Hepatocyte (in vitro differentiated cells): ENCODE results near the gene NPIPB6. TPM values are rescaled to one million over a fixed set of nuclear protein-coding genes. Genes with fewer than 3 reads are reported as not detected.
A peak's percentile ranks its signal among the peaks of the same experiment; 100 is the strongest.

Experiments
- DNase-seq: peaks from one replicate; pipeline ENCODE4 v3.0.0-alpha.2; 2016; ENCODE audit warnings: low spot score
- H2AFZ ChIP-seq: fragments of 200-600 bp; sonication (generic); 2 replicates; pipeline ENCODE4 v1.6.0; 2016; ENCODE audit warnings: antibody characterized with exemption, mild to moderate bottlenecking
- H3K27ac ChIP-seq: fragments of 200-600 bp; sonication (generic); 2 replicates; pipeline ENCODE4 v1.5.1; 2016; ENCODE audit warnings: mild to moderate bottlenecking
- H3K27me3 ChIP-seq: fragments of 200-600 bp; sonication (generic); 2 replicates; pipeline ENCODE4 v1.6.1; 2016
- H3K36me3 ChIP-seq: fragments of 200-600 bp; sonication (generic); replicated peaks from 2 replicates; pipeline ENCODE4 v1.5.1; 2016; ENCODE audit warnings: low read depth; ENCODE audit not compliant: insufficient read depth
- H3K4me1 ChIP-seq: fragments of 200-600 bp; sonication (generic); 2 replicates; pipeline ENCODE4 v1.5.1; 2016; ENCODE audit warnings: mild to moderate bottlenecking, moderate library complexity; ENCODE audit not compliant: insufficient read depth
- H3K4me2 ChIP-seq: fragments of 200-600 bp; sonication (generic); 2 replicates; pipeline ENCODE4 v1.6.0; 2016
- H3K4me3 ChIP-seq: fragments of 200-600 bp; sonication (generic); 2 replicates; pipeline ENCODE4 v1.5.1; 2016; ENCODE audit warnings: mild to moderate bottlenecking
- H3K79me2 ChIP-seq: fragments of 200-600 bp; sonication (generic); 2 replicates; pipeline ENCODE4 v1.6.0; 2017; ENCODE audit warnings: mild to moderate bottlenecking
- H3K9me2 ChIP-seq: fragments of 200-600 bp; sonication (generic); replicated peaks from 2 replicates; pipeline ENCODE4 v1.6.0; 2017; ENCODE audit warnings: mild to moderate bottlenecking; ENCODE audit not compliant: insufficient read depth
- H3K9me3 ChIP-seq: fragments of 200-600 bp; sonication (generic); 2 replicates; pipeline ENCODE4 v1.5.1; 2016; ENCODE audit warnings: low read depth, mild to moderate bottlenecking
- H4K20me1 ChIP-seq: fragments of 200-600 bp; sonication (generic); 2 replicates; pipeline ENCODE4 v1.6.0; 2016; ENCODE audit warnings: mild to moderate bottlenecking; ENCODE audit not compliant: insufficient read depth, poor library complexity, severe bottlenecking
- EZH2 ChIP-seq: fragments of 200-600 bp; sonication (generic); IDR thresholded peaks from 2 replicates; pipeline ENCODE4 v1.6.1; 2016; ENCODE audit warnings: antibody characterized with exemption, mild to moderate bottlenecking, borderline replicate concordance
- EZH2phosphoT487 ChIP-seq: fragments of 200-600 bp; sonication (generic); IDR thresholded peaks from one replicate; pipeline ENCODE4 v1.6.1; 2018; ENCODE audit warnings: antibody characterized with exemption, mild to moderate bottlenecking, low read depth, moderate library complexity; ENCODE audit not compliant: unreplicated experiment, severe bottlenecking
- WGBS: methylation state at CpG from one replicate; pipeline ENCODE4 v1.1.6; 2016; ENCODE audit warnings: low lambda C conversion rate; ENCODE audit errors: missing lambda C conversion rate; 5-methylcytosine and 5-hydroxymethylcytosine counted together
- microRNA-seq: library from miRNA; unstranded; fragments of <30 nt; microRNA quantifications from one replicate; pipeline ENCODE4, GENCODE V29; 2017
- polyA plus RNA-seq: library from polyadenylated mRNA; unstranded; fragments of >200 nt; fragmentation: Nextera tagmentation; extraction: Ambion mirVana; gene quantifications from 2 replicates; pipeline ENCODE4 v1.2.1, GENCODE V29; 2016
- small RNA-seq: library from RNA; depleted of rRNA; stranded (forward); fragments of <200 nt; gene quantifications from one replicate; pipeline ENCODE3, GENCODE V24; 2014
- total RNA-seq: library from RNA; depleted of rRNA; stranded (reverse); fragments of >200 nt; gene quantifications from 2 replicates; pipeline ENCODE4 v1.2.3, GENCODE V29; 2014
- TF ChIP-seq, protein P1 (sequence below): fragments of 200-600 bp; sonication (generic); IDR thresholded peaks from 2 replicates; pipeline ENCODE4 v1.5.1; 2016; ENCODE audit warnings: antibody characterized with exemption, mild to moderate bottlenecking; ENCODE audit not compliant: poor library complexity

Gene NPIPB6
- total and polyA plus RNA-seq, 2 experiments from 2014 or later: 1.9 to 2.0 TPM

DNA sequence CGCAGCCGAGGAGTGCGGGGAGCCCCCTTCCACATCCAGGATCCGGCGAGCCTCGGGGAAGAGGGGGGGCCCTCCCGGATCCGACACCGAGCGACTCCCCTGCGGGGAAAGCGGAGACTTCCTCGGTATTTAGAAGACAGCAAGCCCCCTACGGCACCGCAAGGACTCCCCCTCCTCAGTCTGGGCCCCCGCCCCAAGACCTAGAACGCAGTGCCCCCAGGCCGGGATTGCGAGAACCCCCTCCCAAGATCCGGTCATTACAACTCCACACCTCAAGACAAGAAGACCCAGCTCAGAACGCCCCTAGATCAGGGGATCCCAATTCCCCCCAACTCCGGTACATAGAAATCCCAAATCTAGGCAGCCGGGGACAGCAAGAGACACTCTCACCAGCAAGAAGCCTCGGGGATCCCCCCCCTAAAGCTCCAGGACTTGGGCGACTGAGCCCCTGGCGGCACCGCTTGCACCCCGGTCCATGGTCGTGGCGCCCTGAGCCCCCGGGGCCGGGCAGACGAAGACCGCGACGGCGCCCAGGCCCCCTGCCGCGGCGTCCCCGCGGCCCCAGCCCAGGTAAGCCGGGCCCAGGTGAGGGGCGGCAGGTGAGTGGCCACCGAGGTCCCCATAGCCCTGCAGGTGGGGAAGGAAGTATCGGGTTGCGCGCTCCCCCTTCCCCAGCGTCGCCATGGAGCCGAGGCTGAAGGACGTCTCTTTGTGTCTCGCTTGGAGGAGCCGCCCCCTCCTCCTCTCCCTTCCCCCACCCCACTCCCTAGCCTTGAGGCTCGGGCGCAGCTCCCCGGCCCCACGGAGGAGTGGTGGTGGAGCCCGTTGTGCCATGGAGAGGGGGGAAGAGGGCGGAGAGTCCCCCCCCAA, 70.3 kb downstream of the NPIPB6 start:
- peak overlapping the region; percentile 81 for H3K4me2 ChIP-seq
- DNase-seq: peak; percentile 73
- peaks cover 24% of the 10 kb centered on the region for H3K79me2 ChIP-seq
- peak overlapping the region; percentile 81 for H2AFZ ChIP-seq
- WGBS: 0% methylated on average over 37 of the region's 60 CpGs
- no peaks in the 10 kb centered on the region for H3K9me3 ChIP-seq
- H3K27me3 ChIP-seq: no peaks in the 10 kb centered on the region
- TF ChIP-seq, protein P1, sequence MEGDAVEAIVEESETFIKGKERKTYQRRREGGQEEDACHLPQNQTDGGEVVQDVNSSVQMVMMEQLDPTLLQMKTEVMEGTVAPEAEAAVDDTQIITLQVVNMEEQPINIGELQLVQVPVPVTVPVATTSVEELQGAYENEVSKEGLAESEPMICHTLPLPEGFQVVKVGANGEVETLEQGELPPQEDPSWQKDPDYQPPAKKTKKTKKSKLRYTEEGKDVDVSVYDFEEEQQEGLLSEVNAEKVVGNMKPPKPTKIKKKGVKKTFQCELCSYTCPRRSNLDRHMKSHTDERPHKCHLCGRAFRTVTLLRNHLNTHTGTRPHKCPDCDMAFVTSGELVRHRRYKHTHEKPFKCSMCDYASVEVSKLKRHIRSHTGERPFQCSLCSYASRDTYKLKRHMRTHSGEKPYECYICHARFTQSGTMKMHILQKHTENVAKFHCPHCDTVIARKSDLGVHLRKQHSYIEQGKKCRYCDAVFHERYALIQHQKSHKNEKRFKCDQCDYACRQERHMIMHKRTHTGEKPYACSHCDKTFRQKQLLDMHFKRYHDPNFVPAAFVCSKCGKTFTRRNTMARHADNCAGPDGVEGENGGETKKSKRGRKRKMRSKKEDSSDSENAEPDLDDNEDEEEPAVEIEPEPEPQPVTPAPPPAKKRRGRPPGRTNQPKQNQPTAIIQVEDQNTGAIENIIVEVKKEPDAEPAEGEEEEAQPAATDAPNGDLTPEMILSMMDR: no peak
- no peak for TF ChIP-seq EZH2
- TF ChIP-seq EZH2phosphoT487: no peak
- H3K36me3 ChIP-seq: no peaks in the 10 kb centered on the region
- peak overlapping the region; percentile 55 for H3K27ac ChIP-seq
- peak overlapping the region; percentile 97 for H3K4me3 ChIP-seq
- H3K4me1 ChIP-seq: no peaks in the 10 kb centered on the region
- peaks cover 2% of the 10 kb centered on the region for H4K20me1 ChIP-seq
- no peaks in the 10 kb centered on the region for H3K9me2 ChIP-seq

Small RNA genes lying within 50 kb of the gene (microRNA-seq; reads per million reads assigned to microRNA genes)
- not detected for gene MIR6862-1

Small RNA genes lying within 50 kb of the gene (small RNA-seq; reads per million reads assigned to genes)
- gene AC138904.2 (not detected), gene MIR6862-1 (not detected)

Other genes with a start within 250 kb of the NPIPB6 start
- 49.7 and 111 TPM in 2 replicates for gene XPO6, start 151.5 kb downstream of the NPIPB6 start, total RNA-seq
- 39.8 and 48.8 TPM in 2 replicates for gene XPO6, start 151.5 kb downstream of the NPIPB6 start, polyA plus RNA-seq
- 1.8 and 4.2 TPM in 2 replicates for gene SBK1, start 71.0 kb downstream of the NPIPB6 start, total RNA-seq
- 9.7 and 10.8 TPM in 2 replicates for gene SBK1, start 71.0 kb downstream of the NPIPB6 start, polyA plus RNA-seq
- gene EIF3CL, start 40.3 kb upstream of the NPIPB6 start, total RNA-seq: 64.6 and 108 TPM in 2 replicates
- gene EIF3CL, start 40.3 kb upstream of the NPIPB6 start, polyA plus RNA-seq: 2.3 TPM in 1 of 2 replicates, not detected in the other
- gene NPIPB7, start 108.8 kb upstream of the NPIPB6 start, total RNA-seq: not detected in 2 replicates
- not detected in 2 replicates for gene NPIPB7, start 108.8 kb upstream of the NPIPB6 start, polyA plus RNA-seq
- gene CLN3, start 128.6 kb upstream of the NPIPB6 start, total RNA-seq: 43.4 and 62.1 TPM in 2 replicates
- gene CLN3, start 128.6 kb upstream of the NPIPB6 start, polyA plus RNA-seq: 94.1 and 102 TPM in 2 replicates
- gene APOBR, start 131.1 kb upstream of the NPIPB6 start, total RNA-seq: 0.04 and 0.13 TPM in 2 replicates
- 0.22 and 0.26 TPM in 2 replicates for gene APOBR, start 131.1 kb upstream of the NPIPB6 start, polyA plus RNA-seq
- not detected in 2 replicates for gene IL27, start 143.3 kb upstream of the NPIPB6 start, total RNA-seq
- not detected in 2 replicates for gene IL27, start 143.3 kb upstream of the NPIPB6 start, polyA plus RNA-seq
- 18.0 and 18.3 TPM in 2 replicates for gene NUPR1, start 175.5 kb upstream of the NPIPB6 start, total RNA-seq
- 118 and 130 TPM in 2 replicates for gene NUPR1, start 175.5 kb upstream of the NPIPB6 start, polyA plus RNA-seq
- 12.7 and 12.8 TPM in 2 replicates for gene SGF29, start 190.4 kb upstream of the NPIPB6 start, total RNA-seq
- 14.1 and 17.1 TPM in 2 replicates for gene SGF29, start 190.4 kb upstream of the NPIPB6 start, polyA plus RNA-seq
- gene SULT1A2, start 233.5 kb upstream of the NPIPB6 start, total RNA-seq: 0.60 and 1.8 TPM in 2 replicates
- 3.6 and 4.5 TPM in 2 replicates for gene SULT1A2, start 233.5 kb upstream of the NPIPB6 start, polyA plus RNA-seq
- gene SULT1A1, start 246.5 kb upstream of the NPIPB6 start, total RNA-seq: 15.0 and 15.5 TPM in 2 replicates
- gene SULT1A1, start 246.5 kb upstream of the NPIPB6 start, polyA plus RNA-seq: 18.8 and 19.5 TPM in 2 replicates